ENCODE results near the gene FCRLB. TPM values are rescaled to one million over a fixed set of nuclear protein-coding genes. Genes with fewer than 3 reads are reported as not detected.
A peak's percentile ranks its signal among the peaks of the same experiment; 100 is the strongest.

FCRLB gene
- total and polyA plus RNA-seq, 9 of the 15 experiments (the other 6 are each of a cell fraction or from before 2014, with no cell fraction given) = 0.20 to 4.6 (median 1.3) TPM

DNA sequence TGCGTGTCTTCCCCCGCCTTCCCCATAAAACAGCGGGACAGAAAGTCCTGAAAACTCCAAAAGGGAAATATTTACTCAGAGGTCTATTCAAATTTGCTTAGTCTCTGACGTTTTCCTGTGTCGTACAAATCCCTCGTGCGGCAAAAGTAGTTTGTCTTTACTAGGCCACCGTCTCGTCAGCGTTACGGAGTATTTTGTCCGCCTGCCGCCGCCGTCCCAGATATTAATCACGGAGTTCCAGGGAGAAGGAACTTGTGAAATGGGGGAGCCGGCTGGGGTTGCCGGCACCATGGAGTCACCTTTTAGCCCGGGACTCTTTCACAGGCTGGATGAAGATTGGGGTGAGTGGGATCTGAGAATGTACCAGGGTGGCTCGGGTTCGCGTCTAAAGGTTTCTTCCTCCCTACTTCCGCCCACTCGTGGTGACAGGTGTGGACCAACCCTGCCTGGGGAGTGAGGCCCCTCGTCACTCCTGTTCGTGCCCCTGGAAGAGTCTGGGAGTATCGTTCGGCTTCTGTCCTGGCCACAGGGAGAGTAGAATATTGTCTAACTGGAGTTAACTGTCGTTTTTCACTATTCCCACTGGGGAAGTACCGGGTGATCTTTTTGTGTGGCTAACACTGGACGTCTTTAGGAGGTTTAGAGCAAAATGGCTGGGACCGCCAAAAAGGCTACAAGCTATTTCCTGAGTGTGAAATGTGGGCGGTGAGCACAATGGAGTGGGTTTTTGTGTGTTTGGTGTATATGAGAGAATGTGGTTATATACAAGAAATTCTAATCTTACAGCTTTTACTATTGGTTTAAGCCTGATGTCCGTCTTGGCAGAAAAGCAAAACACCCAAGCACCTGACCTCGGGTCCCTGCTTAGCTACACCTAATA, 45.0 kb downstream of the FCRLB start, which contains the start of gene ATF6 (continued):
- TF ChIP-seq PBX2 (CRISPR knock-in tag; IDR thresholded peaks at IDR 0.05; ENCODE audit: low read depth) (no peak), PBX2 (tag; conservative IDR thresholded peaks at IDR 0.05; ENCODE audit: low read depth) (peak; percentile 87), E2F6 (IDR thresholded peaks at IDR 0.05; ENCODE audit: borderline replicate concordance in 1 of 2, extremely low read depth in 1 of 2, insufficient read depth in 1 of 2, insufficient read length in 1 of 2, low read depth in 1 of 2, low read length in 1 of 2, poor library complexity in 1 of 2, severe bottlenecking in 1 of 2) (peak in 1 of 2 experiments; percentile 53), RERE (CRISPR knock-in tag; IDR thresholded peaks at IDR 0.05; ENCODE audit: borderline replicate concordance) (no peak), RBBP5 (IDR thresholded peaks at IDR 0.05; ENCODE audit: borderline replicate concordance, insufficient read depth, low read length, poor library complexity, severe bottlenecking) (peak; percentile 97), E2F8 (IDR thresholded peaks at IDR 0.05; ENCODE audit: low read depth, partially characterized antibody) (peak; percentile 67), CBFB (CRISPR knock-in tag; IDR thresholded peaks at IDR 0.05) (no peak), ZNF395 (CRISPR knock-in tag; IDR thresholded peaks at IDR 0.05) (0 out of 2 replicates have a peak, but pooled peaks have one; percentile 31), ESRRA (IDR thresholded peaks at IDR 0.05; ENCODE audit: borderline replicate concordance, low read depth) (0 out of 2 replicates have a peak, but pooled peaks have one; percentile 20), ARID1B (IDR thresholded peaks at IDR 0.05) (0 out of 2 replicates have a peak, but pooled peaks have one; percentile 30)

Data from K562 (cell line).